Renal cortex interstitium (tissue), 11 donors: ENCODE data around the gene GNPTAB. TPM values are rescaled to one million over a fixed set of nuclear protein-coding genes. Genes with fewer than 3 reads are reported as not detected.
"Not testable (repeated sequence)": the region's sequence is repeated elsewhere in the genome, so short reads cannot be mapped to it uniquely, and the experiment has no call there.

ENCODE experiments used
- DNase-seq, 11 donors: peaks; one replicate each; pipeline ENCODE4 v3.0.0-alpha.2; 2013; ENCODE audit warnings: low read depth in 9 of 11, low spot score in 4 of 11; ENCODE audit errors: extremely low read depth in 1 of 11
- polyA plus RNA-seq, 3 donors: library from polyadenylated mRNA; unstranded; fragments of 120-200 nt; gene quantifications; one replicate each; pipeline ENCODE4 v1.2.1, GENCODE V29; 2013; ENCODE audit not compliant: insufficient read length in 3 of 3

Gene GNPTAB
- polyA plus RNA-seq, 3 donors: 32.8 to 38.8 (median 36.9) TPM

DNA sequence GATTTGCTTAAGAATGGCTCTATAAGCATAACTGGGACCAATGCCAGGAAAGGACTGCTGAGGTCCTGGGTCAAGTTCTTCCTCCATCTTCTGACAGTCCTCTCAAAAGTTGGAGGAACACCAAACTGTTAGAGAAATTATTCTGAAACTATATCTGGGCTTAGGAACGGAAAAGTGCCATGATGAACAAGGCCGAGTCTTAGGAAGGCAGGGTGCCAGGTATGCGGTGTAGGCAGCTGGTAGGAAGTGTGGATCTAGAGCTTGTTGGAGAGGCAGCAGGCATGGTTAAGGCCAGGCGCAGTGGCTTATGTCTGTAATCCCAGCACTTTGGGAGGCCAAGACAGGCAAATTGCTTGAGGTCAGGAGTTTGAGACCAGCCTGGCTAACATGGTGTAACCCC, 7.7 kb downstream of the GNPTAB start:
- DNase-seq: no peak

DNA sequence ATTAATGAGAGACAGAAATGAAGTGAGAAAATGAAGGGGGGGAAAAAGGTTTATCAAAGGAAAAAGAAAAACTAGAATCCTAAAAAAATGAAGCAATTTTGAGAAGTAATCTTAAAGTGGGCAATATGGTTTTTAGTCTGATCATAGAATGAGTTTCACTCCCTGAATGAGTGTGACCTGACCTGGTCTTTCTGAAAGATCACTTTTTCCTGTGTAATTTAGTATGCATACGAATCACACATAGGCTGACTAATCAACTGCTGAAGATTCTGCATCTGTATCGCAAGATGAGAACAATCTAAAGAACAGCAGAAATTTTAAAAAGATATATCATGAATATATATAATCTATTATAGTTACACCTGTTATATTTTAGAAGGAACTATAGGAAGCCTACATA, 11.3 kb downstream of the GNPTAB start:
- no peak for DNase-seq

DNA sequence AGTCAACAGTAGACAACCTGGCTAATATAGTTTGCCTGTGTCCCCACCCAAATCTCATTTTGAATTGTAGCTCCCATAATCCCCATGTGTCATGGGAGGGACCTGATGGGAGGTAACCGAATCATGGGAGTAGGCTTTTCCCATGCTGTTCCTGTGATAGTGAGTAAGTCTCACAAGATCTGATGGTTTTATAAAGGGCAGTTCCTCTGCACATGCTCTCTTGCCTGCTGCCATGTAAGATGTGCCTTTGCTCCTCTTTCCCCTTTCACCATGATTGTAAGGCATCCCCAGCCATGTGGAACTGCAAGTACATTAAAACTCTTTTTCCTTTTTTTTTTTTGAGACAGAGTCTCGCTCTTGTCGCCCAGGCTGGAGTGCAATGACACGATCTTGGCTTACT, 12.1 kb downstream of the GNPTAB start:
- not testable (repeated sequence) for DNase-seq

DNA sequence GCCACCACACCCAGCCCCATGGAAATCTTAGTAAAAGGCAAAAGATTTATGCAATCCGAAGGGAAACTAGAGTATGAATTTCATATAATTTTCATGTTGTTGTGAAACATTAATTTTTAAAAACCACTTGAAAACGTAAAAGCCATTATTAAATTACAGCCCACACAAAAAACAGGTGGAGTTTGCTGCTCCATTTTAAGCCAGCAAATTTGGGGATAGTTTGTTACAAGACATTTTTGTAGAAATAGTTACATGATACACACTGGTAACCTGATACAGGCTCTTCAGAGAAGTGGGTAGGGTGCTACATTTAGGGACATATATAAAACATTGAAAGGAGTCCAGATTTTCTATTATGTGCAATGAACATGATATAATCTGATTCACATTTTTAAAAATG, 17.6 kb downstream of the GNPTAB start:
- no peak for DNase-seq

DNA sequence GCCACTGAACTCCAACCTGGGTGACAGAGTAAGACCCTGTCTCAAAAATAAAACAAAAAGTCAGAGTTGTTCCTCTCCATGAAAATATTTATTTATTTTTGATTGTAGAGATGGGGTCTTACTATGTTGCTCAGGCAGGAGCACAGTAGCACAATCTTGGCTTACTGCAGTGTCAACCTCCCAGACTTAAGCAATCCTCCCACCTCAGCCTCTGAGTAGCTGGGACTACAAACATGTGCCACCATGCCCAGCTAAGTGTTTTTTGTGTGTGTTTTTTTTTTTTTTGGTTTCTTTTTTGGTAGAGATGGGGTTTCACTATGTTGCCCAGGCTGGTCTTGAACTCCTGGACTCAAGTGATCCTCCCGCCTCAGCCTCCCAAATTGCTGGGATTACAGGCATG, 18.0 kb downstream of the GNPTAB start:
- not testable (repeated sequence) for DNase-seq

DNA sequence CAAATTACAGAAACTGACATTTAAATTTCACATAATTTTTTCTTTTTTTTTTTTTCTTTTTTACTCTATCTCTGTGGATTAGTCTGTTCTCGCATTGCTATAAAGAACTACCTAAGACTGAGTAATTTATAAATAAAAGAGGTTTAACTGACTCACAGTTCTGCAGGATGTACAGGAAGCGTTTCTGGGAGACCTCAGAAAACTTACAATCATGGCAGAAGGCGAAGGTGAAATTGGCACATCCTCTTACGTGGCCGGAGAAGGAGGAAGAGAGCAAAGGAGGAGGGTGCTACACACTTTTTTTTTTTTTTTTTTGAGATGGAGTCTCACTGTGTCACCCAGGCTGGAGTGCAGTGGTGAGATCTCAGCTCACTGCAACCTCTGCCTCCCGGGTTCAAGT, 19.4 kb downstream of the GNPTAB start:
- not testable (repeated sequence) for DNase-seq

DNA sequence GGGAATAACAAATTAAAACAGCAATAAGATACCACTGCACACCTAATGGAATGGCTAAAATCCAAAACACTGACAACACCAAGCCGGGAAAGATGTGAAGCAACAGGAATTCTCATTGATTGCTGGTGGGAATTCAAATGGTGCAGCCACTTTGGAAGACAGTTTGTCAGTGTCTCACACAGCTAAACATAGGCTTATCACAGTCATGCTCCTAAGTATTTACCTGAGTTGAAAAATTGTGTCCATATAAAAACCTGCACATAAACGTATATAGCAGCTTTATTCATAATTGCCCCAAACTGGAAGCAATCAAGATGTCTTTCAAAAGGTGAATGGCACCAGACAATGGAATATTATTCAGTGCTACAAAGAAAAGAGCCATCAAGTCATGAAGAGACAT, 21.6 kb downstream of the GNPTAB start:
- DNase-seq: no peak

DNA sequence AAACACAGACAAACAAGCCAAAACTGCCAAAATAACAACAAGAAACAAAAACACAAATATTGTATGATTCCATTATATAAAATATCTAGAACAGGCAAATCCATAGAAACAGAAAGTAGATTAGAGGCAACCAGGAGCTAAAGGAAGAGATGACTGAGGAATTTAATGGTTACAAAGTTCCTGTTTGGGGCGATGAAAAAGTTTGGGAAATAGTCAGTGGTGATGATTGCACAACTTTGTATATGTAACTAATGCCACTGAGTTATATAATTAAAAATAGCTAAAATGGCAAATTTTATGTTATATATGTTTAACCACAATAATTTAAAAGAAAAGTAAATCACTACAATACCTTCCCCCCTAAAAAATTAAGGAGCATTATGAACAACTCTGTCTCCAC, 24.5 kb downstream of the GNPTAB start:
- DNase-seq: no peak

DNA sequence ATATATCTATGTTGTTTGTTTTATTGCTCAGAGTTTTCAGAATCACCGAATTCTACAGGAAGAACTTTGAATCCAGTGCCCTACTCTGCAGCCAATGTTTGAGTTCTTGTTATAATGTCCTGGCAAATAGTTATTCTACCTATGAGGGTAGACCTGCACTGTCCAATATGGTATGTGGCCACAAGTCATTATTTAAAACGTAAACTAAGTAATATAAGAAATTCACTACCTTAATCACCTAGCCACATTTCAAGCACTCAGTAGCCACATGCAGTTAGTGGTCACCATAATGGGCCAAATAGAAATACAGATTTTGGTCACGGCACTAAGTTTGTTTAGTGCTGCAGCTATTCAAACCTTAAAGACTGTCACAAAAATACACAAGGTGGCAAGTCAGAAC, 26.4 kb downstream of the GNPTAB start:
- no peak for DNase-seq

DNA sequence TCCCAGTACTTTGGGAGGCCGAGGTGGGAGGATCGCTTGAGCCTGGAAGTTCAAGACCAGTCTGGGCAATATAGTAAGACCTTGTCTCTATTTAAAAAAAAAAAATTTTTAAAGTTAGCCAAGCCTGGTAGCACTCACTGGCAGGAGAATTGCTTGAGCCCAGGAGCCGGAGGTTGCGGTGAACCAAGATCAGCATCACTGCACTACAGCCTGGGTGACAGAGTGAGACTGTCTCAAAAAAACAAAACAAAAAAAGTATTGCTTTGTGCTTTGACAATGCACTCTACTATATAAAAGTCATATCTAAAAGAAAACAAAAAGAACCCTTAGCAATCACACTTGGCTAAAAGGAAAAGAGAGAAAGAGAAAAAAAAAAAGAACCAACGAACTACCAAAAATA, 26.8 kb downstream of the GNPTAB start:
- no peak for DNase-seq

DNA sequence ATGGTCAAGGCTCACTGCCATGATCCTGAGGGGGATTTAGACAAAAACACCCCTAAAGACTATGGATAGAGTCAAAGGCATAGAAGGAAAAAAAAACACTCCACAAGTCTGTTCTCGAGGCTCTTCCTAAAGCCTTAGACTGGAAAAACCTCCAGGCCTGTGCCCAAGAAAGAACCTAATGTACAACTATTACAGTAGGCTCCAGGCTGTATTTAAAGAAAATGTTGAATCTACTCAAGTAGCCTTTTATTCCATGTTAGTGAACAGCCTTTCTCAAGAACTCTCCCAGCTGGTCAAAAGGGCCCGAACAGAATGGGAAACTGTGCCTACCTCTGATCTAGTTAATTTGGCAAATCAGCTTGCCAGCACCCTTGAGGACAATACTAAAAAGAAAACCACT, 28.3 kb downstream of the GNPTAB start:
- DNase-seq: no peak

DNA sequence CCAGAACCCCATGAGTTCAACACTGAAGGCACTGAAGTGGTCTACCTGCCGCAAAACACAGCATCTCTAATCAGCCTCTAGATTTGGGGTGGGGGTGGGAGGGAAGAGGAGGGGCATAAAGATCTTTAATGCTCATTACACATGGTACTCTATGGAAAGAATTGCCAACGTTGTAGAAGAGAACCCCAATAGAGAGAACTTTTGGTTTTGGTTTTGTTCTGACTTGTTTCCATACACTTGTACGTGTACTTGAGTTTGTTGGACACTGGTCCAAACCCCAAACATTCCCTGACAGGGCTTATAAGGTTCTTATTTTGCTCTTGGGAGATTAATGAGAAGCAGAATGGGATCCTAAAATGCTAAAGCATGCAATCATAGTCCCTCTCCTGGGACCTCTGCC, 31.0 kb downstream of the GNPTAB start:
- DNase-seq: no peak

DNA sequence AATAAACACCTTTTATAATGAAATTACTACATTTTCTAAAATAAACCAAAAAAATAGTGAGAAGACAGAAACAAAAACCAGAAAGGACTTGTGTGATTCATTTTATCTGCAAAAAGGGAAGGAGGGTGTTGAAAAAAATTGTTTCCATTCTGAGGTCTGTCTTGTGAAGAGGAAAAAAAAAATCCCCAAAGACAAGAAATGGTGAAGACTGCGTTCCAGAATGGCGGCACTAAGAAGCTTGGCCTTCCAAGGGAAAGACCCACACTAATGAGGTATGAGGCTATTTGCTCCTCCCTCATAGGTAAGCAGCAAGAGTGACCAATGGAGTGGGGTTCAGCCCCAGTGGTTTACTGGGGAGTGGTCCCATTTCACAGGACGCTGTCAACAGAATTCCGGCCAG, 35.0 kb downstream of the GNPTAB start:
- no peak for DNase-seq

DNA sequence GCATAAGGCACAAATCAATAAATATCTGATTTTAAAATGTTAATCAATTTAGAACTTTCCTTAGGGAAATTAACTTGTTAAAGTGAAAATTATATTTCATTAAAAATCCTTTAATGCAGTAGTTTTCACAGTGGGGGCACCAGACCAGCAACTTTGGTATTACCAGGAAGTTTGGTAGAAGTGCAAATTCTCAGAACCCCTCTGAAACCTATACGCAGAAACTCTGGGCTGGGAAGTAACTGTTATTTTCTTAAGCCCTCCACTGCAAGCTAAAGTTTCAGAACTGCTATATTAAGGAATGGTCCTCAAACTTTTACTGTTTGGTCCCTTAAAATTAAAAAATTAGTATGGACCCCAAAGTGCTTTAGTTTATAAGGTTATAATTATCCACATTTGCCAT, 35.7 kb downstream of the GNPTAB start:
- DNase-seq: no peak

DNA sequence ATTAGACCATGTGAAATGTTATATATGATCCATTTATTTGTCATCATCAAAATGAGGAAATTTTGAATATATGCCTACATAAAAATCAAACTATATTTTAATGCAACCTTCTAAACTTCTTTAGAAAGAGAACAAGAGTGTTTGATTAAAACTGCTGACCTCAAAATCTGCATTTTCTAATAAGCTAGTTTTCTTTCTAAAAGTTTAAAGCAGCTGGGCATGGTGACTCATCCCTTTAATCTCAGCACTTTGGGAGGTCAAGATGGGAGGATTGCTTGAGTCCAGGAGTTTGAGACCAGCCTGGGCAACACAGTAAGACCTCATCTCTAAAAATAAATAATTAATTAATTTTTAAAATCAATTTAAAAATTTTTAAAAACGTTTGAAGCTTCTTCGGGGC, 36.2 kb downstream of the GNPTAB start:
- DNase-seq: no peak

DNA sequence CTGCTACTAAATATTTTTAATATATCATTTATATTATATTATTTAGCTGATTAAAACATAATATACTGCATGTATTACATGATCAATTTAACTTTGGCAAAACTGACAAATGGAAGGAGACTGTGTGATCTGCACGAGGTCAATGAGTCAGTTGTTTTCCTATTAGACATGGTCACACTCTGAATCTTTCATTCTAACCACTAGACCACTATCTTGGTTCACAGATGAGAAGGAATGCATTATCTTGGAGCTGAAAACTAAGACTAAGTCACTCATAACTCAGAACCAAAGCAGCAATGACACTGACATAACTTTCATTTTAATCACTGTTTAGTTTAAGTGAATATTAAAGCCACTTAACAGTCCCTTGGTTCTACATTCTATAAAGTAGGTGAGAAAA, 37.4 kb downstream of the GNPTAB start:
- DNase-seq: no peak

DNA sequence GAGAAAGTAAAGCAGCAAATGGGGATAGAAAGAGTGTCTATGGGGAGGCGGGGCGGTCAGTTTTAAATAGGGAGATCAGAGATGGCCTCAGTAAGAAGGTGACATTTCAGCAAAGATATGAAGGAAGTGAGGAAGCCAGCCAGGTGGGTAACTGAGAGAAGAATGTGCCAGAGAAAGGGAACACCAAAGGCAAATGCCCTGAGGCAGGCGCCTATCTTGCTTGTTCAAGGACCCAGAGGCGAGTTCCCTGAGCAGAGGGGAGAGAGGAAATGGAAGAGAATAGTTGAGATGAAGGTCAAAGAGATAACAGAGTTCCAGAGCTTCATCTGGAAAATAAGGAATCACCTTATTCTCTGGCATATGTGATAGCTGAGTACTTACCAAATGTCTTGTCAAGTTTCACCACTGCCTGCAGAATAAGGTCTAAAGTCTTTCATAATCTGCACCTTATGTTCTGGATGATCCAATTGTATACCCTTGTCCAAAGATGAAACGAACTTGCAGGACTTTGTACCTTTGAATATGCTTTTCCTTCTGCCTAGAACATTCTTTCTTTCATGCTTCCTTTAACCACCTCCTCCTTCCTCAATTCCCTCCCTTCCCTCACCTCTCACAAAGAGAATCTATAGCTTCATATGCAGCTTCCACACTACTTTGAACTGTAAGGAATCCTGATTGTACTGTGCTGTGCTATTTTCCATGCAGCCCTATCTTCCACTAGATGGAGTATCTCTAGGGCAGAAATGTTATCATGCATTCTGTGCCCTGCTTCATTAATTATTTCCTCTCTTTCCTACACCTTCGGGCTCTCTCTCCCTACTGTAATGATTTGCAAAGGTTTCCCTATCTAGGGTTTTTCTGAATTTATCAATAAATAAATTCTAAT, 38.5 kb downstream of the GNPTAB start:
- no peak for DNase-seq

DNA sequence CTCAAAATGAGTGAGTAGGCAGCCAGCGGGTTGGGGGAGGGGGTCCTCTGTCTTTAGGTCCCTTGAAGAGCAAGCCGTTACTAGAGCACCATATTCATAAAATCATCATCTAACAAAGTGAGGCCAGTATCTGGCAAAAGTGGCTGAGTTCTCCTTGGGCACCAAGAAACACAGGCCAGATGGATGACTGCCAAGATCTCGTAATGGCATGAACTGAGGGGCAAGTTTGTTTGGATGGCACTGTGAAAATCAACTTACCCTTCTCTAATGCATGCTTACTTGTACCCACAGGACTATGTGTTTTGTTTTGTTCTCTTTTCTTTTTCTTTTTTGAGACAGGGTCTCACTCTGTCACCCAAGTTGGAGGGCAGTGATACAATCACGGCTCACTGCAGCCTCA, 41.6 kb downstream of the GNPTAB start:
- DNase-seq: no peak

DNA sequence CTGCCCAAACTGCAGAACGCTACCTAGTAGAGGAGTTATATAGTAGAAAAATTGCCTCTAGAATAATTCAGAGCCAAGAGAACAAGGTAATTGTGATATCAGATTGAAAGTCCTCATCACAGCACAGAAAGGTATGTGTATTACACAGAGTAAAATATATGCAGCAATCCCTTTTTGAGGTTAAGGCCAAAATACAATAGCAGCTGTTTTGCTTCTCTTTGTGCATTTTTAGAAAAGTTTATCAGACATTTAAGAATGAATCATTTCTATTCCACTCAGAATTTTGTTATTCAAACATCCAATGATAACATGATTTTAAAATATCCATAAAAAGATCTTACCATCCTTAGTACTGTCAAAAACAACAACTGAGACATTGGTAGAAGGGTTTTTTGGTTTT, 45.1 kb downstream of the GNPTAB start:
- no peak for DNase-seq

DNA sequence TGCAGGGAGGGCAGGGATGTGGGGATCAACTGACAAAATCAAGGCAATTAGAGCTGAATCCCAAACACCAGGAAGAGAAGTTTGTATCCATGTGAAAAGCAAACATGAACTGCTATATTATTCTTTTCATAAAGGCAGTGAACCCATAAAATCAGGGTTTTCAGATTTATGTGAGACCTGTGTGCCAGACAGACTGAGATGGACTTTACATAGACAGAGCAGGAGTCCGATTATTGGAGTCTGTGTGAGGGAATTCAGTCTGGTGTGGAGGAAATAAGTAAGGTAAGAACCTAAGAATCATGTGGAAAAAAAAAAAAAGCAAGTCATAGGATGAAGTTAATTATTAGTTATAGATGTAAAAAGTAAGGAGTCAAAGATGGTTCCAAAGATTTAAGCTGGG, 46.4 kb downstream of the GNPTAB start:
- no peak for DNase-seq

DNA sequence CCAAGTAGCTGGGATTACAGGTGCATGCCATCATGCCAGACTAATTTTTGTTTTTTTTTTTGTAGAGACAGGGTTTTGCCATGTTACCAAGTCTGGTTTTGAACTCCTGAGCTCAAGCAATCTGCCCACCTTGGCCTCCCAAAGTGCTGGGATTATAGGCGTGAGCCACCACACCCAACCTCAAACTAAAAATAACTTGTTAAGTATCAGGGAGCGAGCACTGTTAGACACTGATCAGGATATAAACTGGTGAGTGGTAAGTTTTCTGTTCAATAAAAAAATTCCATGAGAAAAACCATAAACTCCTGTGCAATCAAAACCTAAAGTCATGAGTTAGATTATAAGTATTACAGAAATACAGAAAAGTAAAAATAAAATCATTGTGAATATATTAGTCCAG, 46.9 kb downstream of the GNPTAB start:
- no peak for DNase-seq
